Pericardium fibroblast (primary cell): Measurements from ENCODE around the gene HERC3. TPM values are rescaled to one million over a fixed set of nuclear protein-coding genes. Genes with fewer than 3 reads are reported as not detected.

Experiments used
- total RNA-seq: library from RNA; depleted of rRNA; stranded (reverse); fragments of >200 nt; gene quantifications from 2 replicates; pipeline ENCODE4 v1.2.3, GENCODE V29; 2015

The HERC3 gene
- 6.2 and 11.1 TPM in 2 replicates for total RNA-seq

DNA sequence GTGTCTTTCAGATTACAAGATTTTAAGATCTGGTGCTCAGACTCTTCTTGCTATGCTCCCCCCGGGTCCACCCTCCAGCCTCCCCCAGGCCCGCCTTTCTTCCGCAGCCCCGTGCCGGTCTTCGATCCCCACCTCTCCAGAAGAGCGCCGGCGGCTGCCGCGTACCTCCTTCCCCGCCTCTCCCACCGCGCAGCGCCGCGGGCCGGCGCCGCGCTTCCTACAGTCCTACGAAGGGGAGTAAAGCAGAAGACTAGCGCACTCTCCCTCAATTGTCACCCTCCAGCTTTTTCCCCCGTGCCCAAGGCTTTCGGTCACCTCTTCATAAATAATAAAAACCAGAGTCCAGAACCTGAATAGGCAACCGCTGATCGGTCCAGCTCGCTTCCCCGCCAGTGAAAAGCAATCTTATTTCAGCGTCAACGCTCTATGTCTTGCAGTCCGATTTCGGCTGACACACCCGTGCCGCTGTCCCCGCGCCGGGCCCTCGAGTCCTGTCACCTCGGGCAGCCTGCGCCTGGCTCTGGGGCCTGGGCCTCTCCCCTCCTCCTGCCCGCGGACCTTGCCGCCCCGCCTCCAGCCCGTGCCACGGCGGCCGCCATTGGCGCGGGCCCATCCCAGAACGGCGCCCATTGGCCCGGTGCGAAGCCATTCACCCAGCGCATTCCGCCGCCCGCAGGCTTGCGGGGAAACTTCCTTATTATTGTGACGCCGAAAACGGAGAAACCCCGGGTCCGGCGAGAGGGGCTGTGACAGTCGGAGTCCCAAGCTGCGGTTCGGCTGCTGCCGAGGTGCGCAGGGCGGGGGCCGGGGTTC lies at the start of gene HERC3:
Gene HERC3 (plus strand): TSS at position 694 of the 813 bp plus-strand sequence. CDS start 13,344 bp downstream, outside the sequence.

DNA sequence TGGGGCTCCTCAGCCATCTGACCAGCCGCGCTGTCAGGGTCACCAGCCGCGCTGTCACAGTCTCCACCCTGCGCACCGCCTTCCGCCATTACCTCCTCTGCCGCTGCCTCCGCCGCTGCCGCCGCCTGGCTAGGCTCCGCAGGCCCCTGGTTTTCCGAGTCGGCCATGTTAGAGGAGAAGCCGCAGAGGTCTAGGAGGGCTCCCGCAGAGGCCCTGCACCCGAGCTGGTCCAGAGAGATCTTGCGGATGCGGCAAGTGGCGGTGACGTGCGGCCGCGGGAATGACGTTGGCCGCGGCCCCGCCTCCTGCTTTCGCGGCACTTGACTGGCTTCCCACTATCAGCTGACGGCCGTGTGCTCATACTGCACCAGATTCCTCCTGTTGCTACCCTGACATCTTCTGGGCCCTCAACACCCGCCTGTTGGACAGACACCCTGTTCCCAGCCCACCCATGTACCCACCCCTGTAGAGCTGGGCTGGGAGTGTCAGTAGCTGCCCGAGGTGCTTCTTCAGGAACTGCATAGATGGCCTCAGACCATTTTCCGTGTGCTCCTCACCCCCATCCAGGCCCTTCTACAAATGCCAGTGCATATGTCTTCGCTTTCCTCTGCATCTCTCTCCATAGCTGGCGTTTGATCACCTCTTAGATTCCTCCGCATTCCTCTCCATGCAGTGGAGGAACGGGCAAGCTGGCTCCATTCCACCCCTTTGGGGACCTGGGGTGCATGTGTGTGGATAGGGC lies 105.5 kb downstream of the HERC3 start, which contains the start of gene NAP1L5:
Gene NAP1L5 (minus strand): TSS at position 242 of the 742 bp plus-strand sequence. CDS start 75 bp downstream, at position 167.

Other genes starting within 250 kb of the HERC3 start
- 1.2 and 1.4 TPM in 2 replicates for gene HERC6, start 213.6 kb upstream of the HERC3 start, total RNA-seq
- 0.23 and 0.34 TPM in 2 replicates for gene HERC5, start 135.4 kb upstream of the HERC3 start, total RNA-seq
- 74.3 and 83.5 TPM in 2 replicates for gene PYURF, start 68.7 kb upstream of the HERC3 start, total RNA-seq
- gene NAP1L5, start 105.3 kb downstream of the HERC3 start, total RNA-seq: 3.2 and 6.5 TPM in 2 replicates